HepG2 (cell line): Measurements from ENCODE around the gene SPHK1. TPM values are rescaled to one million over a fixed set of nuclear protein-coding genes. Genes with fewer than 3 reads are reported as not detected.
A peak's percentile ranks its signal among the peaks of the same experiment; 100 is the strongest.

ENCODE experiments used
- ARID2 ChIP-seq: sonication (generic); formaldehyde crosslinking; IDR thresholded peaks from 2 replicates; pipeline ENCODE4 v1.8.1; 2022; ENCODE audit warnings: mild to moderate bottlenecking, missing genetic modification reagents, borderline replicate concordance
- ATF7-NPFF ChIP-seq: sonication (generic); formaldehyde crosslinking; IDR thresholded peaks from 2 replicates; pipeline ENCODE4 v1.8.1; 2023; ENCODE audit warnings: mild to moderate bottlenecking, low read depth, missing genetic modification reagents, moderate library complexity
- CHD4 ChIP-seq: fragments of 200-600 bp; sonication (generic); IDR thresholded peaks from 2 replicates; pipeline ENCODE4 v1.7.0; 2017; ENCODE audit warnings: mild to moderate bottlenecking, low read length, borderline replicate concordance
- CREM ChIP-seq, 2 experiments: sonication (generic) in 1 of 2; formaldehyde crosslinking in 1 of 2; IDR thresholded peaks; 2 replicates each; pipeline versions ENCODE4 v1.4.0 to v1.6.1; 2016 to 2020; ENCODE audit warnings: antibody characterized with exemption in 1 of 2, mild to moderate bottlenecking in 1 of 2, missing genetic modification reagents in 1 of 2
- HNF4G ChIP-seq, 2 experiments: sonication (generic) in 1 of 2; formaldehyde crosslinking in 1 of 2; IDR thresholded peaks; 2 replicates each; pipeline versions ENCODE4 v1.4.0 to v1.6.1; 2011 to 2020; ENCODE audit warnings: borderline replicate concordance in 2 of 2, low read depth in 2 of 2, mild to moderate bottlenecking in 2 of 2, low read length in 1 of 2, missing genetic modification reagents in 1 of 2, moderate library complexity in 1 of 2
- IKZF5 ChIP-seq: IDR thresholded peaks from 2 replicates; pipeline ENCODE4 v1.6.1; 2018; ENCODE audit warnings: missing genetic modification reagents, mild to moderate bottlenecking, missing compliant biosample characterization
- IRX3 ChIP-seq: sonication (generic); formaldehyde crosslinking; IDR thresholded peaks from 2 replicates; pipeline ENCODE4 v1.8.1; 2023; ENCODE audit warnings: mild to moderate bottlenecking, low read depth, missing genetic modification reagents, borderline replicate concordance
- ISL2 ChIP-seq: sonication (generic); formaldehyde crosslinking; IDR thresholded peaks from 2 replicates; pipeline ENCODE4 v1.5.0; 2020; ENCODE audit warnings: missing genetic modification reagents
- KLF13 ChIP-seq: sonication (generic); formaldehyde crosslinking; IDR thresholded peaks from 2 replicates; pipeline ENCODE4 v1.4.0; 2020; ENCODE audit warnings: mild to moderate bottlenecking, missing genetic modification reagents
- NFYC ChIP-seq: IDR thresholded peaks from 2 replicates; pipeline ENCODE4 v1.6.1; 2016; ENCODE audit warnings: missing genetic modification reagents, missing compliant biosample characterization
- NONO ChIP-seq, 2 experiments: fragments of 450-650 bp in 1 of 2; sonication (generic) in 1 of 2; formaldehyde crosslinking in 1 of 2; IDR thresholded peaks in 1 of 2; conservative IDR thresholded peaks in 1 of 2; 2 replicates each; pipeline versions ENCODE4 v1.6.1 to v1.8.0; 2017 to 2022; ENCODE audit warnings: mild to moderate bottlenecking in 1 of 2, missing genetic modification reagents in 1 of 2, moderate library complexity in 1 of 2
- PAX8 ChIP-seq: sonication (generic); formaldehyde crosslinking; IDR thresholded peaks from 2 replicates; pipeline ENCODE4 v1.8.0; 2022; ENCODE audit warnings: mild to moderate bottlenecking, missing genetic modification reagents, borderline replicate concordance
- PCBP1 ChIP-seq: fragments of 200-400 bp; formaldehyde crosslinking; IDR thresholded peaks from 2 replicates; pipeline ENCODE4 v1.6.1; 2017; ENCODE audit warnings: mild to moderate bottlenecking, low read depth, low read length, borderline replicate concordance
- POLR2AphosphoS5 ChIP-seq: IDR thresholded peaks from 2 replicates; pipeline ENCODE4 v1.6.1; 2012; ENCODE audit warnings: low read depth, low read length
- SIX4 ChIP-seq: sonication (generic); formaldehyde crosslinking; IDR thresholded peaks from 2 replicates; pipeline ENCODE4 v1.4.0; 2020; ENCODE audit warnings: missing genetic modification reagents
- SMARCC2 ChIP-seq: fragments of 450-650 bp; IDR thresholded peaks from 2 replicates; pipeline ENCODE4 v1.6.1; 2017; ENCODE audit warnings: antibody characterized with exemption, mild to moderate bottlenecking
- SMARCE1 ChIP-seq: fragments of 450-650 bp; IDR thresholded peaks from 2 replicates; pipeline ENCODE4 v1.6.1; 2017; ENCODE audit warnings: borderline replicate concordance
- ZFY ChIP-seq: sonication (generic); formaldehyde crosslinking; IDR thresholded peaks from 2 replicates; pipeline ENCODE4 v1.4.0; 2020; ENCODE audit warnings: missing genetic modification reagents
- ZNF256 ChIP-seq: sonication (generic); formaldehyde crosslinking; conservative IDR thresholded peaks from 2 replicates; pipeline ENCODE4 v1.4.0; 2020; ENCODE audit warnings: missing genetic modification reagents
- ZNF484 ChIP-seq: sonication (generic); formaldehyde crosslinking; IDR thresholded peaks from 2 replicates; pipeline ENCODE4 v1.5.1; 2020; ENCODE audit warnings: mild to moderate bottlenecking, low read depth, missing genetic modification reagents, borderline replicate concordance
- ZNF550 ChIP-seq: sonication (generic); formaldehyde crosslinking; IDR thresholded peaks from 2 replicates; pipeline ENCODE4 v1.4.0; 2020; ENCODE audit warnings: mild to moderate bottlenecking, missing genetic modification reagents, borderline replicate concordance
- ZNF616 ChIP-seq: sonication (generic); formaldehyde crosslinking; IDR thresholded peaks from 2 replicates; pipeline ENCODE4 v1.5.0; 2020; ENCODE audit warnings: low read depth, mild to moderate bottlenecking, missing genetic modification reagents
- ZNF678 ChIP-seq: sonication (generic); formaldehyde crosslinking; IDR thresholded peaks from 2 replicates; pipeline ENCODE4 v1.4.0; 2020; ENCODE audit warnings: mild to moderate bottlenecking, missing genetic modification reagents
- ZNF761 ChIP-seq: sonication (generic); formaldehyde crosslinking; conservative IDR thresholded peaks from 2 replicates; pipeline ENCODE4 v1.4.0; 2020; ENCODE audit warnings: mild to moderate bottlenecking, missing genetic modification reagents
- ZNF83 ChIP-seq: sonication (generic); formaldehyde crosslinking; IDR thresholded peaks from 2 replicates; pipeline ENCODE4 v1.4.0; 2020; ENCODE audit warnings: missing genetic modification reagents, mild to moderate bottlenecking, borderline replicate concordance
- ZSCAN22 ChIP-seq: sonication (generic); formaldehyde crosslinking; IDR thresholded peaks from 2 replicates; pipeline ENCODE4 v1.4.0; 2020; ENCODE audit warnings: mild to moderate bottlenecking, missing genetic modification reagents
- polyA plus RNA-seq, 8 experiments: library from polyadenylated mRNA; depleted of rRNA in 3 of 8; stranded (reverse) in 7 of 8; unstranded in 1 of 8; fragments of >200 nt; fragmentation: Illumina TruSeq in 4 of 8; extraction: Trizol in 4 of 8; gene quantifications; 2 replicates each; pipeline versions ENCODE4 v1.2.1 to v1.2.3, GENCODE V29; 2011 to 2016; ENCODE audit warnings: low read depth in 4 of 8, missing spikeins in 1 of 8, mixed read lengths in 1 of 8; ENCODE audit not compliant: insufficient read depth in 1 of 8
- total RNA-seq, 5 experiments: library from RNA; depleted of rRNA; stranded (reverse); fragments of >200 nt; fragmentation: Illumina TruSeq; extraction: Trizol; gene quantifications; 2 replicates each; pipeline ENCODE4 v1.2.3, GENCODE V29; 2016; ENCODE audit warnings: low read depth in 1 of 5
- TF ChIP-seq, protein P1 (sequence below): sonication (generic); formaldehyde crosslinking; IDR thresholded peaks from 2 replicates; pipeline ENCODE4 v1.8.1; 2023; ENCODE audit warnings: missing genetic modification reagents, inconsistent platforms, borderline replicate concordance

Gene SPHK1
- total and polyA plus RNA-seq, 2 of the 13 experiments (the other 11 are each of a cell fraction or from before 2014, with no cell fraction given): 129 to 160 TPM

DNA sequence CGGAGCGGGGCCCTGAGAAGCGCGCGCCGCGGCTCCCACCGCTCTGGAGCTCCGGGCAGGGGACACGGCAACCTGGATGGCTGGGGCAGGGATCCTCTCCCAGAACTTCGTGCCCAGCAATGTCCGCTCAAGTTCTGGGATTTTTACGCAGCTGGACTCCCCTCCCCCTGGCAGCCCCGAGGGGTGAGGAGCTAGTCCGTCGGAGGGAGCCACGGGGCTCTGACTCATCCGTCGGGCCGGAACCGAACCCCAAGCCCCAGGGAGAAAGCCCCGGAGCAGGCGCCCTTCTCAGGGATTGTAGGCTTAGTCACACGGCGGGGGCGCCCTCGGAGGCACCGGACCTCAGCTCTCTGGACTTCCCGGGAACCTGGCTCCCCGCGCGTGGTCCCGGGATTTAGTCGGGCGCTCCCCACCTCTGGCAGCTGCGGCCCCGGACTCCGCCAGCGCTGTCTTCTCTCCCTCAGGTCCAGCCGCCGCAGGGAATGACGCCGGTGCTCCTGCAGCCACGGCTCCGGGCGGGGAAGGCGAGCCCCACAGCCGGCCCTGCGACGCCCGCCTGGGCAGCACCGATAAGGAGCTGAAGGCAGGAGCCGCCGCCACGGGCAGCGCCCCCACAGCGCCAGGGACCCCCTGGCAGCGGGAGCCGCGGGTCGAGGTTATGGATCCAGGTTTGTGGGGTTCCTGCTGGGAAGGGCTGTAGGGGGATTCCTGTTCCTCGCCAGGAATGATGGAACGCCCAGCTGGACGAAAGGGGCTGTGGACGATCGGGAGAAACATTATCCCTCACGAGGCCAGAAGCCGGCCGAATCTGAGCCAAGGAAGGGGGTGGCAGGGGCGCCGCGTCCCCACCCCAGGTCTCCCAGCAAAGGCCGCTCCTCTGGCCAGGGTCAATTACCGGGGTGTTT is 830 bp downstream of the SPHK1 start (continued):
- peak; percentile 13; the same call in 1 of the 2 replicates for TF ChIP-seq ATF7-NPFF (CRISPR knock-in tag)
- no peak for TF ChIP-seq SMARCE1
- TF ChIP-seq NONO (IDR thresholded peaks at IDR 0.05): no peak
- peak; percentile 29; the same call in 1 of the 2 replicates for TF ChIP-seq NONO (CRISPR knock-in tag; conservative IDR thresholded peaks at IDR 0.05)
- TF ChIP-seq NFYC (CRISPR knock-in tag): no peak
- no peak for TF ChIP-seq IKZF5
- no peak for TF ChIP-seq CREM (IDR thresholded peaks at IDR 0.05)
- TF ChIP-seq CREM (CRISPR knock-in tag; IDR thresholded peaks at IDR 0.05): no peak
- 0 out of 2 replicates have a peak, but pooled peaks have one; percentile 29 for TF ChIP-seq PCBP1
- peak; percentile 21 for TF ChIP-seq POLR2AphosphoS5
- no peak for TF ChIP-seq ZNF484 (CRISPR knock-in tag)
- no peak; the same call in 1 of the 2 replicates for TF ChIP-seq ZNF550
- no peak for TF ChIP-seq CHD4
- TF ChIP-seq HNF4G (IDR thresholded peaks at IDR 0.05; ENCODE audit: borderline replicate concordance, low read depth, low read length): no peak
- TF ChIP-seq HNF4G (CRISPR knock-in tag; IDR thresholded peaks at IDR 0.05; ENCODE audit: borderline replicate concordance, low read depth): 0 out of 2 replicates have a peak, but pooled peaks have one; percentile 0
- no peak for TF ChIP-seq ZNF678 (CRISPR knock-in tag)
- TF ChIP-seq ZNF256 (CRISPR knock-in tag): no peak
- no peak for TF ChIP-seq IRX3 (CRISPR knock-in tag)
- TF ChIP-seq, protein P1, sequence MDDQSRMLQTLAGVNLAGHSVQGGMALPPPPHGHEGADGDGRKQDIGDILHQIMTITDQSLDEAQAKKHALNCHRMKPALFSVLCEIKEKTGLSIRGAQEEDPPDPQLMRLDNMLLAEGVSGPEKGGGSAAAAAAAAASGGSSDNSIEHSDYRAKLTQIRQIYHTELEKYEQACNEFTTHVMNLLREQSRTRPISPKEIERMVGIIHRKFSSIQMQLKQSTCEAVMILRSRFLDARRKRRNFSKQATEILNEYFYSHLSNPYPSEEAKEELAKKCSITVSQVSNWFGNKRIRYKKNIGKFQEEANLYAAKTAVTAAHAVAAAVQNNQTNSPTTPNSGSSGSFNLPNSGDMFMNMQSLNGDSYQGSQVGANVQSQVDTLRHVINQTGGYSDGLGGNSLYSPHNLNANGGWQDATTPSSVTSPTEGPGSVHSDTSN (CRISPR knock-in tag): peak; percentile 53; the same call in 1 of the 2 replicates
- peak; percentile 34; the same call in 1 of the 2 replicates for TF ChIP-seq SIX4 (CRISPR knock-in tag)
- TF ChIP-seq PAX8 (CRISPR knock-in tag): 0 out of 2 replicates have a peak, but pooled peaks have one; percentile 7
- TF ChIP-seq ISL2 (CRISPR knock-in tag): no peak; the same call in 1 of the 2 replicates
- TF ChIP-seq ZNF761 (CRISPR knock-in tag): no peak
- no peak for TF ChIP-seq ZNF616 (CRISPR knock-in tag)
- TF ChIP-seq SMARCC2: no peak
- TF ChIP-seq ARID2: 0 out of 2 replicates have a peak, but pooled peaks have one; percentile 54
- no peak; the same call in 1 of the 2 replicates for TF ChIP-seq ZNF83 (CRISPR knock-in tag)
- TF ChIP-seq KLF13 (CRISPR knock-in tag): no peak
- no peak for TF ChIP-seq ZSCAN22 (CRISPR knock-in tag)
- TF ChIP-seq ZFY (CRISPR knock-in tag): no peak
